Neural cell (in vitro differentiated cells): ENCODE measurements around the gene CDC40.

ENCODE experiments used
- EP300 ChIP-seq: fragments of 450-650 bp; conservative IDR thresholded peaks from 2 replicates; pipeline ENCODE4 v1.6.1; 2014; ENCODE audit warnings: antibody characterized with exemption, mild to moderate bottlenecking, moderate library complexity; ENCODE audit not compliant: poor library complexity, severe bottlenecking
- MXI1 ChIP-seq: fragments of 450-650 bp; conservative IDR thresholded peaks from 2 replicates; pipeline ENCODE4 v1.6.1; 2014; ENCODE audit warnings: antibody characterized with exemption, mild to moderate bottlenecking; ENCODE audit not compliant: poor library complexity, severe bottlenecking
- POLR2AphosphoS5 ChIP-seq: IDR thresholded peaks from 2 replicates; pipeline ENCODE4 v1.6.1; 2012
- RAD21 ChIP-seq: fragments of 450-650 bp; conservative IDR thresholded peaks from 2 replicates; pipeline ENCODE4 v1.6.1; 2014; ENCODE audit warnings: antibody characterized with exemption, mild to moderate bottlenecking, moderate library complexity
- SMC3 ChIP-seq: fragments of 450-650 bp; conservative IDR thresholded peaks from 2 replicates; pipeline ENCODE4 v1.6.1; 2014; ENCODE audit warnings: antibody characterized with exemption, mild to moderate bottlenecking, moderate library complexity; ENCODE audit not compliant: poor library complexity
- TAF1 ChIP-seq: IDR thresholded peaks from 2 replicates; pipeline ENCODE4 v1.6.1; 2012; ENCODE audit warnings: low read depth
- TF ChIP-seq, protein P1 (sequence below): fragments of 450-650 bp; IDR thresholded peaks from 2 replicates; pipeline ENCODE4 v1.5.1; 2014; ENCODE audit warnings: antibody characterized with exemption, mild to moderate bottlenecking, moderate library complexity; ENCODE audit not compliant: poor library complexity, severe bottlenecking

DNA sequence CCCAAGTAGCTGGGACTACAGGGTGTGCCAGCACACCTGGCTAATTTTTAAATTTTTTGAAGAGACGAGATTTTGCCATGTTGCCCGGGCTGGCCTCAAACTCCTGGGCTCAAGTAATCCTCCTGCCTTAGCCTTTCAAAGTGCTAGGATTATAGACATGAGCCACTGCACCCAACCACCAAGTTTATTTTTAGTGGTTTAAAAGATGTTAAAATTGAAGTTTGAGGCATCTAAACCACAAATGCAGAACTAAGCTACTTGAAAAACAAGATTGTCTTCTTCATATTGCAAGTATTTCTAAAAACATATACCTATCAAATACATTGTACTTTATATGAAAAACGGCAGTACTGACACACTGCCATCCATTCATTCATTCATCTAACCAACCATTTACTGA lies 32.4 kb upstream of the CDC40 start:
- TF ChIP-seq SMC3 (no peak), EP300 (no peak), MXI1 (no peak), POLR2AphosphoS5 (no peak), RAD21 (no peak), TAF1 (no peak)
- TF ChIP-seq, protein P1, sequence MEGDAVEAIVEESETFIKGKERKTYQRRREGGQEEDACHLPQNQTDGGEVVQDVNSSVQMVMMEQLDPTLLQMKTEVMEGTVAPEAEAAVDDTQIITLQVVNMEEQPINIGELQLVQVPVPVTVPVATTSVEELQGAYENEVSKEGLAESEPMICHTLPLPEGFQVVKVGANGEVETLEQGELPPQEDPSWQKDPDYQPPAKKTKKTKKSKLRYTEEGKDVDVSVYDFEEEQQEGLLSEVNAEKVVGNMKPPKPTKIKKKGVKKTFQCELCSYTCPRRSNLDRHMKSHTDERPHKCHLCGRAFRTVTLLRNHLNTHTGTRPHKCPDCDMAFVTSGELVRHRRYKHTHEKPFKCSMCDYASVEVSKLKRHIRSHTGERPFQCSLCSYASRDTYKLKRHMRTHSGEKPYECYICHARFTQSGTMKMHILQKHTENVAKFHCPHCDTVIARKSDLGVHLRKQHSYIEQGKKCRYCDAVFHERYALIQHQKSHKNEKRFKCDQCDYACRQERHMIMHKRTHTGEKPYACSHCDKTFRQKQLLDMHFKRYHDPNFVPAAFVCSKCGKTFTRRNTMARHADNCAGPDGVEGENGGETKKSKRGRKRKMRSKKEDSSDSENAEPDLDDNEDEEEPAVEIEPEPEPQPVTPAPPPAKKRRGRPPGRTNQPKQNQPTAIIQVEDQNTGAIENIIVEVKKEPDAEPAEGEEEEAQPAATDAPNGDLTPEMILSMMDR = no peak
